ENCODE data around the gene PNPLA8.

Gene PNPLA8

GRCh38 chr7:108517951-108518350 lies 8.0 kb downstream of the PNPLA8 start (continued):
- TF ChIP-seq, protein P1, sequence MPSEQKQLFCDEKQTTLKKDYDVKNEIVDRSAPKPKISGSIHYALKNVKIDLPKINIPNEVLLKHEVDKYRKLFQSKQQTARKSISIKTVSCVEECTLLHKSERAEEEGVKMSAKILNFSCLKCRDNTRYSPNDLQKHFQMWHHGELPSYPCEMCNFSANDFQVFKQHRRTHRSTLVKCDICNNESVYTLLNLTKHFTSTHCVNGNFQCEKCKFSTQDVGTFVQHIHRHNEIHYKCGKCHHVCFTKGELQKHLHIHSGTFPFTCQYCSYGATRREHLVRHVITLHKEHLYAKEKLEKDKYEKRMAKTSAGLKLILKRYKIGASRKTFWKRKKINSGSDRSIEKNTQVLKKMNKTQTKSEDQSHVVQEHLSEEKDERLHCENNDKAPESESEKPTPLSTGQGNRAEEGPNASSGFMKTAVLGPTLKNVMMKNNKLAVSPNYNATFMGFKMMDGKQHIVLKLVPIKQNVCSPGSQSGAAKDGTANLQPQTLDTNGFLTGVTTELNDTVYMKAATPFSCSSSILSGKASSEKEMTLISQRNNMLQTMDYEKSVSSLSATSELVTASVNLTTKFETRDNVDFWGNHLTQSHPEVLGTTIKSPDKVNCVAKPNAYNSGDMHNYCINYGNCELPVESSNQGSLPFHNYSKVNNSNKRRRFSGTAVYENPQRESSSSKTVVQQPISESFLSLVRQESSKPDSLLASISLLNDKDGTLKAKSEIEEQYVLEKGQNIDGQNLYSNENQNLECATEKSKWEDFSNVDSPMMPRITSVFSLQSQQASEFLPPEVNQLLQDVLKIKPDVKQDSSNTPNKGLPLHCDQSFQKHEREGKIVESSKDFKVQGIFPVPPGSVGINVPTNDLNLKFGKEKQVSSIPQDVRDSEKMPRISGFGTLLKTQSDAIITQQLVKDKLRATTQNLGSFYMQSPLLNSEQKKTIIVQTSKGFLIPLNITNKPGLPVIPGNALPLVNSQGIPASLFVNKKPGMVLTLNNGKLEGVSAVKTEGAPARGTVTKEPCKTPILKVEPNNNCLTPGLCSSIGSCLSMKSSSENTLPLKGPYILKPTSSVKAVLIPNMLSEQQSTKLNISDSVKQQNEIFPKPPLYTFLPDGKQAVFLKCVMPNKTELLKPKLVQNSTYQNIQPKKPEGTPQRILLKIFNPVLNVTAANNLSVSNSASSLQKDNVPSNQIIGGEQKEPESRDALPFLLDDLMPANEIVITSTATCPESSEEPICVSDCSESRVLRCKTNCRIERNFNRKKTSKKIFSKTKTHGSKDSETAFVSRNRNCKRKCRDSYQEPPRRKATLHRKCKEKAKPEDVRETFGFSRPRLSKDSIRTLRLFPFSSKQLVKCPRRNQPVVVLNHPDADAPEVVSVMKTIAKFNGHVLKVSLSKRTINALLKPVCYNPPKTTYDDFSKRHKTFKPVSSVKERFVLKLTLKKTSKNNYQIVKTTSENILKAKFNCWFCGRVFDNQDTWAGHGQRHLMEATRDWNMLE (tag by site-specific recombination; conservative IDR thresholded peaks at IDR 0.05; ENCODE audit: low read depth): no peak
- no peak for TF ChIP-seq ZNF776 (tag by site-specific recombination; IDR thresholded peaks at IDR 0.05; ENCODE audit: borderline replicate concordance)
- no peak for TF ChIP-seq ZNF785 (tag by site-specific recombination; IDR thresholded peaks at IDR 0.05)
- no peak for TF ChIP-seq ZNF423 (tag by site-specific recombination; IDR thresholded peaks at IDR 0.05)
- TF ChIP-seq ZNF530 (tag by site-specific recombination; IDR thresholded peaks at IDR 0.05; ENCODE audit: low read depth): no peak

DNA sequence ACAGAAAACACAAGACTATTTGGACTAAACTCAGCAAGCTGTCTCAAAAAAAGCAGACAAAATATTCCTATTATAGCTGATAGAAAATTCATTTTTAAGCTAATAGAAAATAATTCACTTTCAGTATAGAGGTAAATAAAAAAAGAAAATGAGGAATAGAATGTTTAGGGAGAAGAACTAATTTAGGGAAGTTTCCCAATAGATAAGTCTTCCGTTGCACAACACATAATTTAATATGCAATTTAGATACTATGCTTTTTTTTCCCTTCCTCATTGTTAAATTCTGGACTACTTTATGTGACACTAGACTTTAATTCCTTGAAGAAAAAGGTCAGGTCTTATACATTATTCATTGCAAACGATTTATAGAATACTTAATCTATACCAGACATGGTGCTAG lies 10.3 kb downstream of the PNPLA8 start:
- no peak for TF ChIP-seq ZNF645 (tag by site-specific recombination; IDR thresholded peaks at IDR 0.05)
- TF ChIP-seq TCF7L2 (IDR thresholded peaks at IDR 0.05; ENCODE audit: borderline replicate concordance, low read depth, low read length): no peak
- TF ChIP-seq ZNF785 (tag by site-specific recombination; IDR thresholded peaks at IDR 0.05): no peak
- Histone ChIP-seq H3K27ac (ENCODE audit: extremely low read depth, low read depth, low read length) (no peak overlapping the region), H3K9me3 (ENCODE audit: control insufficient read depth, insufficient read depth, low read depth, low read length) (no peaks in the 10 kb centered on the region), H3K4me3 (ENCODE audit: low read depth, low read length) (no peak overlapping the region), H3K4me1 (ENCODE audit: control insufficient read depth, insufficient read depth, low read length) (no peaks in the 10 kb centered on the region), H3K36me3 (ENCODE audit: control insufficient read depth in 2 of 2, insufficient read depth in 1 of 2, low read length in 2 of 2) (peaks cover 0 to 36% of the 10 kb centered on the region in 2 experiments; a peak in 2 of 3 replicates)
- ChIA-PET POLR2A (no interaction called here), CTCF (interaction anchor here (0.7 kb wide), 1 partner anchor 42 kb away, joined by 3 read pairs; no protein-coding TSS in a partner anchor)

DNA sequence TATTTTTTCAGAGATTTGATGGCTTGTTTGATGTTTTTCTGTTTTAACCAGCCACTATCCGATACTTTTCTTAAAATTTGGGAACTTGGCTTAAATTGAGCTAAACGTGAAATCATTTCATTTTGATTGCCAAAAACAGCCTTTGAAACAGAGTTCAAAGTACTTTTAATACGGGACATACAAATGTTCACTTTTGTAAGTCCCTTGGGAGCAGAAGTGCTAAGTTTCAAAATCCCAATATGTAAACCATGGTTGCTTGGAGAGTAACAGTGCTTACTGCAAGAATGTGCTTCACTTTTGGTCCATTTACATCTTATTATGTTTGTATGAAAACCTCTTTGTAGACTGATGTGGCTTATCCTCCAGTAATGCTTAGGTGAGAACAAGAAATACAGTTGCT lies 10.9 kb downstream of the PNPLA8 start:
- Histone ChIP-seq H3K27ac (ENCODE audit: extremely low read depth, low read depth, low read length) (no peak overlapping the region), H3K4me1 (ENCODE audit: control insufficient read depth, insufficient read depth, low read length) (no peaks in the 10 kb centered on the region), H3K36me3 (ENCODE audit: control insufficient read depth in 2 of 2, insufficient read depth in 1 of 2, low read length in 2 of 2) (peaks cover 0 to 40% of the 10 kb centered on the region in 2 experiments; a peak in 2 of 3 replicates), H3K4me3 (ENCODE audit: low read depth, low read length) (no peak overlapping the region), H3K9me3 (ENCODE audit: control insufficient read depth, insufficient read depth, low read depth, low read length) (no peaks in the 10 kb centered on the region)
- no peak for TF ChIP-seq ZNF423 (tag by site-specific recombination; IDR thresholded peaks at IDR 0.05)
- TF ChIP-seq ZNF624 (tag by site-specific recombination; IDR thresholded peaks at IDR 0.05): no peak
- TF ChIP-seq ZNF549 (tag by site-specific recombination; IDR thresholded peaks at IDR 0.05): no peak
- TF ChIP-seq ZNF341 (tag by site-specific recombination; IDR thresholded peaks at IDR 0.05; ENCODE audit: low read depth): no peak
- TF ChIP-seq BCL11A (tag by site-specific recombination; IDR thresholded peaks at IDR 0.05; ENCODE audit: low read depth): no peak
- POLR2A ChIA-PET: no interaction called here
- CTCF ChIA-PET: no interaction called here

- H3K27ac ChIP-seq (ENCODE audit: extremely low read depth, low read depth, low read length): no peak overlapping the region
- H3K4me1 ChIP-seq (ENCODE audit: control insufficient read depth, insufficient read depth, low read length): no peaks in the 10 kb centered on the region
- H3K36me3 ChIP-seq (ENCODE audit: control insufficient read depth in 2 of 2, insufficient read depth in 1 of 2, low read length in 2 of 2): peaks cover 0 to 26% of the 10 kb centered on the region in 2 experiments; a peak in 1 of 3 replicates
- CTCF ChIA-PET: interaction anchor here (0.7 to 2.7 kb wide), 2 partner anchors 15 to 60 kb away, joined by 3 to 14 read pairs; no protein-coding TSS in a partner anchor
- no peaks in the 10 kb centered on the region for H3K9me3 ChIP-seq (ENCODE audit: control insufficient read depth, insufficient read depth, low read depth, low read length)
- POLR2A ChIA-PET: interaction anchor here (1.2 kb wide), 1 partner anchor 17 kb away, joined by 3 read pairs; no protein-coding TSS in a partner anchor
- H3K4me3 ChIP-seq (ENCODE audit: low read depth, low read length): no peak overlapping the region
- TF ChIP-seq ZBTB48 (tag by site-specific recombination; IDR thresholded peaks at IDR 0.05) (no peak), ZFP3 (tag by site-specific recombination; IDR thresholded peaks at IDR 0.05; ENCODE audit: low read depth) (no peak), ZNF488 (tag by site-specific recombination; IDR thresholded peaks at IDR 0.05) (no peak), ZNF292 (tag by site-specific recombination; IDR thresholded peaks at IDR 0.05; ENCODE audit: borderline replicate concordance, low read depth) (no peak), ZNF175 (tag by site-specific recombination; IDR thresholded peaks at IDR 0.05) (no peak), ZNF529 (tag by site-specific recombination; IDR thresholded peaks at IDR 0.05; ENCODE audit: insufficient replicate concordance) (no peak), ZNF280D (tag by site-specific recombination; IDR thresholded peaks at IDR 0.05) (no peak), BCL11A (tag by site-specific recombination; IDR thresholded peaks at IDR 0.05; ENCODE audit: low read depth) (no peak), ZNF239 (tag by site-specific recombination; IDR thresholded peaks at IDR 0.05) (no peak)
These were observed 14.0 kb downstream of the PNPLA8 start for GRCh38 chr7:108511939-108512338.

All from HEK293 (cell line).